Measurements from ENCODE around the gene ENOX1.
A peak's percentile ranks its signal among the peaks of the same experiment; 100 is the strongest.

The ENOX1 gene

GRCh38 chr13:43298816-43299215 lies 488.0 kb downstream of the ENOX1 start:
- no peak for DNase-seq

- DNase-seq = no peak
Measured at GRCh38 chr13:43297967-43298678, 488.6 kb downstream of the ENOX1 start.

GRCh38 chr13:43295825-43296564 lies 490.8 kb downstream of the ENOX1 start:
- DNase-seq = no peak

- DNase-seq = no peak
Measured at GRCh38 chr13:43295321-43295720, 491.5 kb downstream of the ENOX1 start.

GRCh38 chr13:43294412-43294811 lies 492.4 kb downstream of the ENOX1 start:
- DNase-seq = no peak

- no peak for DNase-seq
Measured at GRCh38 chr13:43293986-43294385, 492.8 kb downstream of the ENOX1 start.

- no peak for DNase-seq
Measured at GRCh38 chr13:43293561-43293960, 493.2 kb downstream of the ENOX1 start.

- DNase-seq = peak; percentile 6
Measured at GRCh38 chr13:43293008-43293407, 493.8 kb downstream of the ENOX1 start.

- no peak for DNase-seq
Measured at GRCh38 chr13:43291287-43292060, 495.3 kb downstream of the ENOX1 start.

GRCh38 chr13:43289470-43290255 lies 497.1 kb downstream of the ENOX1 start:
- DNase-seq = no peak

- no peak for DNase-seq
Measured at GRCh38 chr13:43286751-43287150, 500.0 kb downstream of the ENOX1 start.

- DNase-seq = no peak
Measured at GRCh38 chr13:43285933-43286597, 500.7 kb downstream of the ENOX1 start.

- DNase-seq = no peak
Measured at GRCh38 chr13:43284162-43284561, 502.6 kb downstream of the ENOX1 start.

GRCh38 chr13:43279696-43280095 lies 507.1 kb downstream of the ENOX1 start:
- DNase-seq = no peak

GRCh38 chr13:43278127-43278526 lies 508.6 kb downstream of the ENOX1 start:
- DNase-seq = no peak

- no peak for DNase-seq
Measured at GRCh38 chr13:43277142-43277541, 509.6 kb downstream of the ENOX1 start.

GRCh38 chr13:43274881-43275280 lies 511.9 kb downstream of the ENOX1 start:
- no peak for DNase-seq

- DNase-seq = no peak
Measured at GRCh38 chr13:43273362-43273761, 513.4 kb downstream of the ENOX1 start.

- DNase-seq = no peak
Measured at GRCh38 chr13:43272851-43273250, 513.9 kb downstream of the ENOX1 start.

- DNase-seq = no peak
Measured at GRCh38 chr13:43271152-43271551, 515.6 kb downstream of the ENOX1 start.

GRCh38 chr13:43270130-43270830 lies 516.5 kb downstream of the ENOX1 start:
- no peak for DNase-seq

- DNase-seq = no peak
Measured at GRCh38 chr13:43269037-43269481, 517.7 kb downstream of the ENOX1 start.

All from activated CD4-positive, alpha-beta T cell treated with anti-CD3 and anti-CD28 coated beads for 48 hours (primary cell).